Adipocyte (in vitro differentiated cells): ENCODE measurements around the gene SCRN1.

Source experiments
- DNase-seq: peaks from one replicate; pipeline ENCODE4 v3.0.0-alpha.2; 2015; ENCODE audit warnings: low read depth
- H3K27me3 ChIP-seq: replicated peaks from 2 replicates; pipeline ENCODE4 v1.7.0; 2013; ENCODE audit warnings: mild to moderate bottlenecking, low read length, moderate library complexity; ENCODE audit not compliant: control insufficient read depth, insufficient read depth
- H3K36me3 ChIP-seq: 2 replicates; pipeline ENCODE4 v1.7.0; 2013; ENCODE audit warnings: low read length, mild to moderate bottlenecking, moderate library complexity; ENCODE audit not compliant: control insufficient read depth, insufficient read depth, severe bottlenecking
- H3K4me1 ChIP-seq: 2 replicates; pipeline ENCODE4 v1.7.0; 2013; ENCODE audit warnings: mild to moderate bottlenecking, low read length, moderate library complexity; ENCODE audit not compliant: control insufficient read depth, insufficient read depth
- H3K4me3 ChIP-seq: 2 replicates; pipeline ENCODE4 v1.7.0; 2013; ENCODE audit warnings: mild to moderate bottlenecking, low read length, moderate library complexity
- H3K9ac ChIP-seq: 2 replicates; pipeline ENCODE4 v1.7.0; 2013; ENCODE audit warnings: mild to moderate bottlenecking, low read length, moderate library complexity
- H3K9me3 ChIP-seq: 2 replicates; pipeline ENCODE4 v1.7.0; 2013; ENCODE audit warnings: mild to moderate bottlenecking, low read length, moderate library complexity; ENCODE audit not compliant: control insufficient read depth

Gene SCRN1

GRCh38 chr7:29977886-29978651 lies 11.5 kb downstream of the SCRN1 start:
- peaks cover 34% of the 10 kb centered on the region for H3K4me1 ChIP-seq
- peaks cover 7% of the 10 kb centered on the region for H3K36me3 ChIP-seq
- no peak overlapping the region for H3K4me3 ChIP-seq
- DNase-seq = no peak
- H3K9me3 ChIP-seq = no peaks in the 10 kb centered on the region
- H3K9ac ChIP-seq = no peak overlapping the region
- no peaks in the 10 kb centered on the region for H3K27me3 ChIP-seq

GRCh38 chr7:29976673-29977415 lies 12.8 kb downstream of the SCRN1 start:
- H3K36me3 ChIP-seq = peaks cover 7% of the 10 kb centered on the region
- no peaks in the 10 kb centered on the region for H3K9me3 ChIP-seq
- no peak for DNase-seq
- H3K4me1 ChIP-seq = peaks cover 38% of the 10 kb centered on the region
- no peaks in the 10 kb centered on the region for H3K27me3 ChIP-seq
- peak overlapping the region; percentile 56 for H3K9ac ChIP-seq
- peak overlapping the region; percentile 76 for H3K4me3 ChIP-seq

GRCh38 chr7:29976266-29976665 lies 13.3 kb downstream of the SCRN1 start:
- Histone ChIP-seq H3K9me3 (no peaks in the 10 kb centered on the region), H3K4me1 (peaks cover 34% of the 10 kb centered on the region), H3K27me3 (no peaks in the 10 kb centered on the region), H3K9ac (peak overlapping the region; percentile 56), H3K36me3 (peaks cover 7% of the 10 kb centered on the region), H3K4me3 (peak overlapping the region; percentile 76)
- DNase-seq = peak; percentile 53

- H3K4me3 ChIP-seq = peak overlapping the region; percentile 76
- no peaks in the 10 kb centered on the region for H3K9me3 ChIP-seq
- H3K36me3 ChIP-seq = peaks cover 7% of the 10 kb centered on the region
- no peaks in the 10 kb centered on the region for H3K27me3 ChIP-seq
- DNase-seq = no peak
- peaks cover 33% of the 10 kb centered on the region for H3K4me1 ChIP-seq
- peak overlapping the region; percentile 56 for H3K9ac ChIP-seq
Observed at GRCh38 chr7:29975561-29975960, 14.0 kb downstream of the SCRN1 start.

- Histone ChIP-seq H3K36me3 (peaks cover 7% of the 10 kb centered on the region), H3K9ac (no peak overlapping the region), H3K4me3 (no peak overlapping the region), H3K27me3 (no peaks in the 10 kb centered on the region), H3K4me1 (peaks cover 36% of the 10 kb centered on the region), H3K9me3 (no peaks in the 10 kb centered on the region)
- no peak for DNase-seq
Observed at GRCh38 chr7:29974286-29974685, 15.3 kb downstream of the SCRN1 start.

- Histone ChIP-seq H3K9me3 (no peaks in the 10 kb centered on the region), H3K4me1 (peaks cover 43% of the 10 kb centered on the region), H3K4me3 (no peak overlapping the region), H3K36me3 (peaks cover 10% of the 10 kb centered on the region), H3K27me3 (no peaks in the 10 kb centered on the region), H3K9ac (no peak overlapping the region)
- DNase-seq = no peak
Observed at GRCh38 chr7:29972315-29972669, 17.3 kb downstream of the SCRN1 start.

- Histone ChIP-seq H3K36me3 (peaks cover 14% of the 10 kb centered on the region), H3K27me3 (no peaks in the 10 kb centered on the region), H3K9ac (no peak overlapping the region), H3K4me1 (peaks cover 40% of the 10 kb centered on the region), H3K9me3 (no peaks in the 10 kb centered on the region), H3K4me3 (no peak overlapping the region)
- no peak for DNase-seq
Observed at GRCh38 chr7:29971566-29972314, 17.9 kb downstream of the SCRN1 start.

- peaks cover 28% of the 10 kb centered on the region for H3K36me3 ChIP-seq
- no peaks in the 10 kb centered on the region for H3K27me3 ChIP-seq
- peaks cover 25% of the 10 kb centered on the region for H3K4me1 ChIP-seq
- no peak overlapping the region for H3K9ac ChIP-seq
- DNase-seq = no peak
- H3K4me3 ChIP-seq = no peak overlapping the region
- no peaks in the 10 kb centered on the region for H3K9me3 ChIP-seq
Observed at GRCh38 chr7:29970158-29970557, 19.4 kb downstream of the SCRN1 start.

GRCh38 chr7:29969738-29970137 lies 19.9 kb downstream of the SCRN1 start:
- no peak overlapping the region for H3K4me3 ChIP-seq
- no peaks in the 10 kb centered on the region for H3K27me3 ChIP-seq
- DNase-seq = no peak

GRCh38 chr7:29968683-29969395 lies 20.8 kb downstream of the SCRN1 start:
- H3K4me1 ChIP-seq = peaks cover 21% of the 10 kb centered on the region
- H3K4me3 ChIP-seq = no peak overlapping the region
- H3K27me3 ChIP-seq = no peaks in the 10 kb centered on the region
- no peaks in the 10 kb centered on the region for H3K9me3 ChIP-seq
- peak; percentile 58 for DNase-seq
- H3K36me3 ChIP-seq = peaks cover 39% of the 10 kb centered on the region
- H3K9ac ChIP-seq = no peak overlapping the region

More at GRCh38 chr7:29969738-29970137, 19.9 kb downstream of the SCRN1 start:
- H3K4me1 ChIP-seq = peaks cover 21% of the 10 kb centered on the region
- no peak overlapping the region for H3K9ac ChIP-seq
- H3K36me3 ChIP-seq = peaks cover 31% of the 10 kb centered on the region
- H3K9me3 ChIP-seq = no peaks in the 10 kb centered on the region
